GM12874 (cell line): ENCODE measurements around the gene VSIR.

Source experiments
- TF ChIP-seq, protein P1 (sequence below): IDR thresholded peaks from 2 replicates; pipeline ENCODE4 v1.5.1; 2011; ENCODE audit warnings: low read depth, mild to moderate bottlenecking, control low read depth, low read length, moderate library complexity; ENCODE audit not compliant: insufficient read depth

The VSIR gene

DNA sequence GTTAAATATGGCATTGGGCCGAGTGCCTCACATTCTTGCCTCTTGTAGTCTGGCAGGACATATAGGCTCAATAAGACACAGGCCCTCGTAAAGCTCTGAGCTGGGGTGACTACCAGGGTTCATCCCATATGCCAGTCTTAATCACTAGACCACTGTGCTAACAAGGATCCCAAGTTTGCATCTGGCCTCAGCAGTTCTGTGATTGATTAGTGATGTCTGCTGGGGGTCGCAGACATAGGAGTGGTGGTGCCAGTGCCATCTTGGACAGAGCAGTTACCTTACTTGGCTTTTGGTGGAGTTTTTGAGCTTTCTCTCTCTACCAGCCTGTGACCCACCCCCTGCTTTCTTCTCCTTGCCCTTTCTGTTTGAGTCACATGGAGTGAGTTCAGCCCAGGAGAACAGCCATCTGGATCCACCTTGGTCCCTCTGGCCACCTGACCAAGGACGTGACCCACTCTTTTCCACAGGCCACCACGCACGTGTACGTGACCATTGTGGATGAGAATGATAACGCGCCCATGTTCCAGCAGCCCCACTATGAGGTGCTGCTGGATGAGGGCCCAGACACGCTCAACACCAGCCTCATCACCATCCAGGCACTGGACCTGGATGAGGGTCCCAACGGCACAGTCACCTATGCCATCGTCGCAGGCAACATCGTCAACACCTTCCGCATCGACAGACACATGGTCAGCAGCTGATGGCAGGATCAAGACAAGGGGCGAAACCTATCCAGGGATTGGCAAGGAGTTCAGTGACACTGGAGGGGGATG is 4.1 kb upstream of the VSIR start:
- TF ChIP-seq, protein P1, sequence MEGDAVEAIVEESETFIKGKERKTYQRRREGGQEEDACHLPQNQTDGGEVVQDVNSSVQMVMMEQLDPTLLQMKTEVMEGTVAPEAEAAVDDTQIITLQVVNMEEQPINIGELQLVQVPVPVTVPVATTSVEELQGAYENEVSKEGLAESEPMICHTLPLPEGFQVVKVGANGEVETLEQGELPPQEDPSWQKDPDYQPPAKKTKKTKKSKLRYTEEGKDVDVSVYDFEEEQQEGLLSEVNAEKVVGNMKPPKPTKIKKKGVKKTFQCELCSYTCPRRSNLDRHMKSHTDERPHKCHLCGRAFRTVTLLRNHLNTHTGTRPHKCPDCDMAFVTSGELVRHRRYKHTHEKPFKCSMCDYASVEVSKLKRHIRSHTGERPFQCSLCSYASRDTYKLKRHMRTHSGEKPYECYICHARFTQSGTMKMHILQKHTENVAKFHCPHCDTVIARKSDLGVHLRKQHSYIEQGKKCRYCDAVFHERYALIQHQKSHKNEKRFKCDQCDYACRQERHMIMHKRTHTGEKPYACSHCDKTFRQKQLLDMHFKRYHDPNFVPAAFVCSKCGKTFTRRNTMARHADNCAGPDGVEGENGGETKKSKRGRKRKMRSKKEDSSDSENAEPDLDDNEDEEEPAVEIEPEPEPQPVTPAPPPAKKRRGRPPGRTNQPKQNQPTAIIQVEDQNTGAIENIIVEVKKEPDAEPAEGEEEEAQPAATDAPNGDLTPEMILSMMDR: no peak

DNA sequence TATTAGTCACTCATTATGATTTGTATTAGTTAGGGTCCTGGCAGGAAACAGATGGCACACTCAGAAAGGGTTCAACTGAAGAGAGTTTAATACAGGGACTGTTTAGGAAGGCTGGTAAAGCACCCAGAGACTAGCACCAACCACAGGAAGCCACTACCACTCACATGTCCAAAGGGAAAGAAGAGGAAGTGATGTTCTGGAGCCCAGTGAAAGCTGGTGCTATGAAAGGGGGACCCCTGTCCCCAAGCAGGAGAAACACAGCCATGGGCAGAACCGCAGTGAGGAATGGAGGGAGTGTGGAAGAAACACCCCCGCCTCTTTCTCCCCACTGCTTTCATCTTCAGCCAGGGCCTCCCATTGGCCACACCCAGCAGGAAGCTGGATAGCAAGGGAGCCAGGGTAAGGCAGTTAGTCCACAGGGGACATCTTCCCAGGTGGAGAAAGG is 3.2 kb upstream of the VSIR start:
- TF ChIP-seq, protein P1: no peak

DNA sequence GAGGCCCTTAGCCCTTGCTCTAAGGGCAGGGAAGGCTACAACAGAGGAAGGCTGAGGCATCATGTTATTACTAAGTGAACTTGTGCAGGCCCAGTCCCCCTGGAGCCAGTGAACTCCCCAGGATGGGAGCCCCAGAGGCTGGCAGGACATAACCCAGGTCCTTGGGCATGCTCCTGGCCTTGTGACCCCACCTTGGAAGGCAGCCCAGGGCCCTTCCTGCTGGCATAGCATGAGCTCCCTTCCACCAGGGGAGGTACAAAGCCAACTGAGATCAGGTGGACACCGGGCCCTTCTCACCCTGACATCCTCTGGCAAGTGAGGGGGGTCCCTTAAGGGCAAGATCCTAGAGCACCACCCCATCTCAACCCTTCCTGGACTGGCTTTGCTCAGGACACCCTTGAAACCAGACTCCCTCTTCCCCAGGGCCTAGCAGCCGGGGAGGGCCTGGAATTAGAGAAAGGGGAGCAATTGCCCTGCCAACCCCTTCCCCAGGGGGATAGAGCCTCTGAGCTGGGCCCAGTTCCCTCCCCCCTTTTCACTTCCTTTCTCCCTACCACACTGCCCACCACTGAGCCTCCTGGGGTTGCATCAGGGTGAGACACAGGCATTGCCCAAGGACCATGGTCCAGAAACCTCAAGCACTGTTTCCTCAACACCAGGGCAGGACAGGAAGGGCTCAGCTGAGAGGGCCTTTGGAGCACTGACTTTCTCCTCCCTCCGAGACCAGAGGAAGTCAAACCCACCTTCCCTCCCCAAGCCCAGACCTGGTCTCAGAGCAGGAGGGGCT is 1.8 kb upstream of the VSIR start:
- TF ChIP-seq, protein P1: no peak

DNA sequence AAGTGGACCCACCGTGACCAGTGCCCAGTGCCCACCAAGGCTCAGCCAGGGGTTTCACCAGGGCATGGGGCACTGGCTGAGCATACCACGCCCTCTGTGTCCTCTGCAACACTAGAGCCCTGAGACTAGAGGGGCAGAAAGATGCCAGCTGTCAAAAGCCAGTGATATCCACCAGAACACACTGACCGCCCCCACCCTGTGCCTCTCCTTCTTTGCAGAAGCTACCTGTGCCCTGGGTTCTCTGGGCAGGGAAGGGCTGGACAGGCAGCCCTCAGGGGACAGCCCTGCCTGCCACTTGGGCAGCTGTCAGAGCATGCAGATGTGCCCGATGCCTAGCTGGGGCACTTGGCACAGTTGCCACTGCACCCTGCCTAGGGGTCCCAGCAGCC is 494 bp downstream of the VSIR start:
- TF ChIP-seq, protein P1: no peak

DNA sequence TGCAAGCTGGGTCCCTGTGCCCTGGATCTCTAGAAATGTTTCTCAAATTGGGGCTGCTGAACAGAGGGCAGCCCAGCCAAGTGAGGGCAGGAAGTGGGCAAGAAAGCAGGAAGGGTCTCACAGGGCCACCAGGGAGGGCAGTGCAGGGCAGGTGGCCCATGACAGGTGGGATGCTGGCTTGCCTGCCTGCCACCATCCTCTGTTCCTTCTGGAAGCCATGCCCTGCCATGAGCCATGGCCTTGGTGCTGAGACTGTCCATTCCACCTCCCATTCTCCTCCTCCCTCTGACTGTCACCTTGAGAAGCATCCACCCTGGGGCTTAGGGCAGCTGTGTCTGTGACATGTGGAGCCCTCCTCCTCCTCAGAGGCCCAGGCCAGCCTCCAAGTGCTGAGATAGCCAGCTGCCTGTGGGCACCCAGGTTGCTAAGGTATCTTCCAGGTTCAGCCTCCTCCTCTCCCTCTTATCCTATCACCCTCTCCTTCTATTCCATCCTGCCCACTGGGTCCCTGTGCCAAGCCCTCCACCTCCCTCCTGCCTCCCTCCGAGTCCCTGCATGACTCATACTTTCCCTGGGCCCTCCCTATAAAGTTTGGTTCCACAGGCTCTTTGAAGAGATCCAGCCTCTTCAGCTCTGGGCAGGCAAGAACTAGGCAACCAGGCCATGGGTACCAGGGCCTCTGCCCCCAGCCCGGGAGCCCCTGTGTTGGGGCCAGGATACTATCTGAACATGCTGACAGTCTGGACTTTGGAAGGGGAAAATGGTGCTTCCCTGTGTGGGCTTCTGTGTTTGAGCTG is 1.3 kb downstream of the VSIR start:
- TF ChIP-seq, protein P1: no peak

DNA sequence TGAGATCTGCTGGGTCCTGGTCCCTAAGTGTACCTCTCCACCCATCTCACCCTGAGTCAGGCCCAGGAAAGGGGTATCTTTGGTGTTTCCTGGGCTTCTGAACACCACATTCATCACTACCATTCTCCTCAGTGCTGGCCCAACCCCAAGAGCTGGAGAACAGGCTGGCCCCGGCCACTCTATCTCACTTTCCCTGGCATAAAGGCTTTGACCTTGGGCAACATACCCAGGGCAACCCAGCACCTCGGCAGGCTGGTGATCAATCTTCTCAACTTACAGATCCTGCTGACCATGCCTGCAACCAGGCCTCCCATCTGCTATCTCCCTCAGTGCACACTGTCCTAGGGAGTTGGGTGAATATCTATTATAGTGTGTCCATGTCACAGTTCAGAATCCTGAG is 2.1 kb downstream of the VSIR start:
- TF ChIP-seq, protein P1: no peak

DNA sequence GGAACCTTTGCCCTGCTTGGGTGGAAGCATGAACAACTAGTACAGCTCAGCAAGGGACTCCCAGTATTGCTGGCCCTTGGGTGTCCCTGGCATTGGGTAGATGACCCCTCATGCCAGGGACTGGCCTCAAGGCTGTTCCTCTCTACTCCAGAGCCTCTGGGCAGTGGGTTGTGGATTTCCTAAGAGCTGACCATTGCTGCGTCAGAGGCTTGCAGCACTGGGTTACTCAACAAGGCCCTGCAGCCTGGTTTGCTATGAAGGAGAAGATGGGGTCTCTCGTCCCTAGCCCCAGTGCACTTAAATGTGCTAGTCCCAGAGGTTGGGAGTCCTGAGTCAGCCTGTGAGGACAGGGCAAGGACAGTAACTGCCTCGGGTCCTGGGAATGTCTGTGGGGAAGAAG is 2.5 kb downstream of the VSIR start:
- TF ChIP-seq, protein P1: no peak
